Suppressor macrophage treated with lipopolysaccharide for 4 hours (primary cell): ENCODE data around the gene KRTAP10-12.
"Not testable (repeated sequence)": the region's sequence is repeated elsewhere in the genome, so short reads cannot be mapped to it uniquely, and the experiment has no call there.

Source experiments
- DNase-seq: peaks from one replicate; pipeline ENCODE4 v3.0.0-alpha.2; 2020

The KRTAP10-12 gene

DNA sequence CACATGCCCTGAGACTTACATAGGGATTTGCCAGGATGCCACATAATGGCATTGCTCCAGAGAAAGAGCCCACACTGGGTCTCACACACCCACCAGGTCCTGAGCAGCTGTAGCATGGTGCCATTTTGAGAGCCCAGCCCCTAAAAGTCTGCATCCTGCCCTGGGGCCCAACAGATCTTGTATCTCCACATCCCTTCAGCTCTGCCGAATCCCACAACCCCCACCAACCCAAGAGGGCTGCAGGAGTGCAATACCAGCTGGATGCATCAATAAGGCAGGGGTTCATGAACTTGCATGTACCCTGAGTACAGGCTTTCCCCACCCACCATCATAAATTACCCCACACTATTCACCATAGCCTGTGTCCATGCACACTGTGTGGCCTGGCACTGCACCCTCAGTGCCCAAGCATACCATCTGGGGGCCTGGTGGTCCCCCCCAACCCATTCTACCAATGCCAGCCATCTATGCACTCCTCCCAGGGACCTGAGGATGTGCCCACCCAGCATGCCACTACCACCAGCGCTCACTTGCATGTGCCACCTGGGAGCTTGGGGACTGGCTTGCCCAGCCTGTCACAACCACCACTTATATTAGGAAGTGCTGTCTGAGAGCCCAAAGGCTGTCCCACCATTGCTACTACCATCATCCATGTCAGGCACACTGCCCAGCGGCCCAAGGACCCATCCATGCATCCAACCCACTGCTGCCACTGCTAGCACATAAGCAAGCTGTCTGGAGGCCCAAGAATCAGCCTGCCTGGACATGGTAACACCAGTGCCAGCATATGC lies 26.1 kb upstream of the KRTAP10-12 start:
- DNase-seq = no peak

DNA sequence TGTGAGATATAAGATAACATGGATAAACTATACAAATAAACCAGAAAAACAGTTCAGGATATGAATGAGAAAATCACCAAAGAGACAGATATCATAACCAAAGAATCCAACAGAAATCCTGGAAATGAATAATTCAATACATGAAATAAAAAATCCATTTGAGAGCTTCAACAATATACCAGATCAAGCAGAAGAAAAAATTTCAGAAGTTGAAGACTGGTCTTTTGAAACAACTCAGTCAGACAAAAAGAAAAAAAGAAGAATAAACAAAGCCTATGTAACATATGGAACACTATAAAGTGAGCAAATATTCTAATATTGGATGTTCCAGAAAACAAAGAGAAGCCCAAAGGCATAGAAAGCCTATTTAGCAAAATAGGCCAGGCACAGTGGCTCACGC lies 25.1 kb upstream of the KRTAP10-12 start:
- no peak for DNase-seq

DNA sequence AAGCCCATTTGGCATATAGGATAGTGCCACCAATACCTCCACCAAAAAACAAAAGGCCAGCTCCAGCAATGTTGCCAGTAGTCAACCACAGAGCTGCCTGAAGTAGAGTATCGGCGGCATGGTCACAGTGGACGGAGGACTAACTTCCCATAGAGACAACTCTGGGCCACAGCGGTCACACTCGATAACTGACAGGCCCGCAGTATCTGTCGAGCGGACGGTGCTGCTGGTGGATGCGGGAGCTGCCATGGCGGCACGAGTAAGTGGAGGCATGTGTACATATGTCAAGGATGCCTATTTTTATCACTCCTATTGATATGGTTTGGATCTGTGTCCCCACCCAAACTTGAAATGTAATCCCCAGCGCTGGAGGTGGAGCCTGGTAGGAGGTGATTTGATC lies 19.1 kb upstream of the KRTAP10-12 start:
- no peak for DNase-seq

DNA sequence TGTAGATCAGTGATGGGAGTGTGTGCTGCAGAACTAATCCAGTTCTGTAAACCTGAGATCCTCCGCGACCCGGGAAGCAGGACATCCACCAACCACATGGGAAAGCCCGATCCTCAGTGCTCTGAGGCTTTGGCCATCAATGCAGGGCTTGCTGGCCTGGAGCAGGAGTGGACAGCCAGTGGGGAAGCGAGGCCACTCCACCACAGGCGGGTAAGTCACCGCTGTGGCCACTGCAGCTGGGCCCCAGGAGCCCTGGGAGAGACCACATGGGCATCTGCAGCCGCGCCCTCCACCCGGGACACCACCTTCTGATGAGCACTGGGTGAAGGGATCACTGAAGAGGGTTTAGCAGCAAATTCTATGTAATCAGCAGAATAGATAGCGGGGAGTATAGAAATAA lies 15.8 kb upstream of the KRTAP10-12 start:
- DNase-seq = no peak

DNA sequence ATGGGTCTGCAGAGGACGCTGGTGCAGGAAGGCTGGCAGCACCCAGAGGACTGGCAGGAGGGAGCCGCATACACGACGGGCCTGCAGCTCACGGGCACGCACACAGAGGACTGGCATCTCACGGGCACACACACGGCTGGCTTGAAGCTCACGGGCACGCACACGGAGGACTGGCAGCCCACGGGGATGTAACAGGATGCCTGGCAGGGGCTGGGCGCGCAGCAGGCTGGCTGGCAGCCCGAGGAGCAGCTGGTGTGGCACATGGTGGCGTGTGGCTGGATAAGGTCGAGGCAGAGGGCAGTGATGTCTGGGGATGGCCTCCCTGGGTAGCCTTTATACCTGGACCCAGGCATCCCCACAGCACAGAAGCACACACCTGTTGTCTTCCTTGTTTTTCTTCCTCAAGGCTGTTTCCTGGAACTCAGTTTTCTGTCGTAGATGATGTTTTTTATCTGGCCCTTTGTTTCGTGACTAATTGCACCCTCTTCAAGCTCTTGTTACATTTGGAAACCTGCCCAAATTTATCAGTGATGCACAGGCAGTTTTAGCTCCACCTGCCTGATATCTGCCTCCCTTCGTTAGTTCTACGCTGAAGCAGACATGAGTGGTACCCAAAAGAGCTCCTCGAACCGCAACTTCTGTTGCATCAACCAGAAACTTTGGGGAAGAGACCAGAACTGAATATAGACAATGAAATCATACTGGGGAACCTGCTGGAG lies 15.0 kb upstream of the KRTAP10-12 start, which contains the start of gene KRTAP12-1:
TSS of gene KRTAP12-1 (minus strand) at position 303 of the 719 bp plus-strand sequence. CDS start at position 263, 40 bp downstream.
- DNase-seq = no peak

DNA sequence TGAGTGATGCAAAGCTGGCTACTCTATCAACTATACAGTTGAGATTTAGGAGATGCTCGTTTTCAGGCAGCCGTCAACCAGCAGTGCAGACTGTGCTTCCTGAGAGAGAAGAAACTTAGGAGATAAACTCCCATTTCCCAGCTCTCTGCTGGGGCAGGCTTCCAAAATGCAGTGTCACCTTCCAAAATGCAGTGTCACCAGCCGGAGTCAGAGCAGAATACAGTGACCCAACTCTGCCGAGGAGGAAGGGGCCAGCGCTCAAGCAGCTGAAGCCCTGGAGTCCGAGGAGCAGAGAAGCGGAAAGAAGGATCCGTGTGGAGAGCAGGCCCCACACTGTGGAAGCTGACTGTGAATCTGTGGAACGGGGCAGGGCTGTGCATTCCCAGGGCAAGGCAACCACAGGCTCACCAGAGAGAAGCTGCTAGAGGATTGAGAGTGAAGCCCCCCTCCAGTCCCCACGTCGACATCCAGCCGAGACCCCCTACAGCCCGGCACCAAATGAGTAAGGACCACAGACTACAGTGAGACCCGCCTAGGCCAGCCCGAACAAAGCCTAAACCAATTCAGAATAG lies 14.3 kb upstream of the KRTAP10-12 start:
- no peak for DNase-seq

DNA sequence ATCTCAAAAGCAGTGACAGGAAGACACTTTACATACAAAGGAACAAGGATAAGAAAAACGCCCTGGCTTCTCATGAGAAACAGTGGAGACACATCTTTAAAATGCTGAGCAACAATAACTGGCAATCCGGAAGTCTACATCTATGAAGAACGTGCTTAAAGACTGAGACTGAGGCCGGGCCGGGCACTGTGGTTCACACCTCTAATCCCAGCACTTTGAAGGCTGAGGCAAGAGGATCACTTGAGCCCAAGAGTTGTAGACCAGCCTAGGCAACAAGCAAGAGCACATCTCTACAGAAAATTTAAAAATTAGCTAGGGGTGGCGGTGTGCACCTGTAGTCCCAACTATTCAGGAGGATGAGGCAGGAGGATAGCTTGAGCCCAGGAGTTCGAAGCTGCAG lies 12.9 kb upstream of the KRTAP10-12 start:
- no peak for DNase-seq

DNA sequence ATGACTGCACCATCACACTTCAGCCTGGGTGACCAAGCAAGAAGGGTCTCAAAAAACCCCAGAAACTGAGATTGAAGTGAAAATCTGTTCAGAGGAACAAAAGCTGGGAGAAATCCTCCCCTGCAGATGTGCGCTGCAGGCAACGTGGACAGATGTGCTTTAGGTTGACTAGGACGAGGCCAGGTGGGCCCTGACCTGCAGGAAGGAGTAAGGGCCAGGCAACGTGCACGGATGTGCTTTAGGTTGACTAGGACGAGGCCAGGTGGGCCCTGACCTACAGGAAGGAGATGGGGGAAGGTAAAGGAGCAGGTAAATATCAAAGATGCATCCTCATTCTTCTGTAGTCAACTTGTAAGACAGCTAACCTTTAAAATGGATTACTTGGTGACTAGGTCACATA lies 12.5 kb upstream of the KRTAP10-12 start:
- DNase-seq = no peak

DNA sequence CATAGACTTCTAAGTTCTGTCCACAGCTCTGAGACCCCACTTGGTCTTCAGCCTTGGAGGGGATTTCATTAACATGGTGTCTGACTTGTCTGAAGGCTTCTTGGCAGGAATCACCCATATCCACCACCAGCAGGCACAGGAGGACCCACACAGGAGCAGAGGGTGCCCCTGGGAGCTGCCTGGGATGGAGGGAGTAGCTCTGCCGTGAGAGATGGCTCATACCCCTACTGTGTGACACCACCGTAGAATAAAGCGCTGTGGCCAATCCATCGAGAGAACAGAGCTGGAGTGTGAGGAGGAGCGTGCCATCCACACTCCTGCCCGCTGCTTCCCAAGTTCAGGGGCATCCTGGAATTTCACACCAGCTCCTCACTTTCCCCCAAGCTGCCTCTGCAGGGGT lies 11.9 kb upstream of the KRTAP10-12 start:
- not testable (repeated sequence) for DNase-seq

DNA sequence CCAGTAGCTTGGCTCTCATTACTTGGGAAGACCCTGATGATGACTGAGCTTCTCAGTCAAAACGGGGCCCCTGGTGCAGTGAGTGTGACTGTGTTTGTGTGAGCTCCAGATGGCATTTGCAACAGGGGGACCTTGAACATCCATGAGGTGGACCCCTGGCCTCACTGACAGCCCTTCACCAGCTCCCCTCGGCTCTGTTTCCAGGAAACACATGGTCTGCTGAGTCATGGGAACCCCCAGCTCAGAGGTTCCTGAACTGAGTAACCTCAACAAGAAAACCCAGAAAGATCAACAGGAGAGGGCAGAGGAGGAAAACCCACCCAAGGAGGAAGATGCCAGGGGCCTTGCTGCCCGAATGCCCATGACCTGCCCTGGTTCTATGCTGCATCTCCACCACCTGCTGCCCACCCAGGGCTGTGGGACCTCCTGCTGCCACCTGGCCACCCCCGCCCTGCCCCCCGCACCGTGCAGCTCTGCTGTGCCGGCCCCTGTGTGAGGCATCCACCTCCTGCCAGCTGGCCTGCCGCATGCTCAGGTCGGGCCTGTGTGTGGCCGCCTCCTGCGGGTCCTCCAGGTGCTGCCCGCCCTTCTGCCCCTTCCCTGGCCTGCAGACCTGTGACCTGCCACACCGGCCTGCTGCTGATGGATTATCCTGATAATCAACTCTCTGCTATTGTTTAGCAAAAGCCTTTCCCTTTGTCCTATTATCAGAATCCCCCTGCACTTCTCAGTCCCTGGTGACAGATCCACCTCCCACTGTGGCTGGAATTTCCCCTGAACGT lies 10.8 kb upstream of the KRTAP10-12 start:
- DNase-seq = no peak

DNA sequence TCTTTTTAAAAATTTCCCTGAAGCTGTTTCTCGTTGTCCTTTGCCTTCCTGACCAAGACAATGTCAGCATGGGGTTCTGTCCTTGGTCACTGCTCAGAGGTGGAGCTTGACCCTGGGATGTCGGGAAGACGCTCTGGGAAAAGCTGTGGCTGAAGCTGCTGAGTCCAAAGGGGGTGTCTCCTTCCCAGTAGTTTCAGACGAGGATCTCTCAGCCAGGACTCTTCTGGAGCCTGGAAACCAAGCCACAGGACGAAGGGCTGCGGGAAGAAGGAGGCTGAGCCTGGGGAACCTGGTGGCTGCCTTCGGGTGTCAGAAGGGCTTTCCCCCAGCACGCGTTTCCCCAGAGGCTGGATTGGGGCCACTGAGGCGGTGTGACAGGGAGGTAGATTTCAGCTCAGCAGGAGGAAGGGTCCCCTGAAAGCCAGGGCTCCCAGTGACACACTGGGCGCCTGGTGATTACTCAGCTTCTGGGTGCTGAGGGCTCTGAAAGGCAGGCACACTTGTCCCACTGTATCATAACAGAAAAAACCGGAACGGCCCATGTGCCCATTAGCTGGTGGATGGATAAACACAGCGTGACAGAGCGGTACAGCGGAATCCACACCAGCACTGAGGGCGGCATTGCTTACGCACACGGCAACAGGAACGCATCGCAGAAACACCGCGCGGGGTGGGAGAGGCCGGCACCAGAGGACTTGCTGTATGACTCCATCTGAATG lies 10.0 kb upstream of the KRTAP10-12 start:
- DNase-seq = no peak

DNA sequence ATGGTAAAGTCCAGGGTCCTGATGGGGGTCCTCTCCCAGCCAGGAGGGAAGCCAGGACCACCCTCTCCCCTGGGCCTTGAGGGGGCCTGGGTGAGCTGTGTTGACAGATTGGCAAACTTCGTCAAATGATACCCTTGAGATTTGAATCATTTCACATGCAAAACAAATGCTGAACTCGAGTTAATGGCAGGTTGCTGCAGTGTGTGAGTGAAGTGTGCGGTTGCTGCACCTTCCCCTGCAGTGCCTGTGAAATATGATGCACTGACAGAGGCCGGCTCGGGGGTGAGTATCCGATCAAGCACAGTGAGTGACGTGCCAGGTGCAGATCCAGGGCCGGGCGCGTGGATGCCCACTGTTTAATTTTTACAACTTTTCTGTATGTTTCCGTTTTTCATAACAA lies 9.3 kb upstream of the KRTAP10-12 start:
- no peak for DNase-seq

DNA sequence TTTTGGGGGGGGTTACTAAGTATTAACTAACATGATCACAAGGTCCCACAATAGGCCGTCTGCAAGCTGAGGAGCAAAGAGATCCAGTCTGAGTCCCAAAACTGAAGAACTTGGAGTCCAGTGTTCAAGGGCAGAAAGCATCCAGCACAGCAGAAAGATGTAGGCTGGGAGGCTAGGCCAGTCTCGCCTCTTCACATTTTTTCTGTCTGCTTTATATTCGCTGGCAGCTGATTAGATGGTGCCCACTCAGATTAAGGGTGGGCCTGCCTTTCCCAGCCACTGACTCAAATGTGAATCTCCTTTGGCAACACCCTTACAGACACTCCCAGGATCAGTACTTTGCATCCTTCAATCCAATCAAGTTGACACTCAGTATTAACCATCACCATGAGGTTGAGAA lies 7.2 kb upstream of the KRTAP10-12 start:
- not testable (repeated sequence) for DNase-seq

DNA sequence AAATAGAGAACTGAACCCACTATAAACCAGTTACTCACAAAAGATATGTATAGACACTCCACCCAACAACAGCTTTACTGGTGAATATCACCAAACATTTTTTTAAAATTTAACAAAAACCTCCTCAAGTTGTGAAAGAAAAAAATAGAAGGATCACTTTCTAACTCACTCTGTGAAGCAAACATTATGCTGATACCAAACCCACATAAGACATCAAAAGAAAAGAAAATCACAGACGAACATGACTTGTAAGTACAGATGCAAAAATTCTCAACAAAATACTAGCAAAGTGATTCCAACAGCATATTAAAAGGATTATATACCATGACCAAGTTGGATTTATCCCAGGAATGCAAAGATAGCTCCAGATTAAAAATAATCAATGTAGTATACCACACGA lies 5.3 kb upstream of the KRTAP10-12 start:
- no peak for DNase-seq

DNA sequence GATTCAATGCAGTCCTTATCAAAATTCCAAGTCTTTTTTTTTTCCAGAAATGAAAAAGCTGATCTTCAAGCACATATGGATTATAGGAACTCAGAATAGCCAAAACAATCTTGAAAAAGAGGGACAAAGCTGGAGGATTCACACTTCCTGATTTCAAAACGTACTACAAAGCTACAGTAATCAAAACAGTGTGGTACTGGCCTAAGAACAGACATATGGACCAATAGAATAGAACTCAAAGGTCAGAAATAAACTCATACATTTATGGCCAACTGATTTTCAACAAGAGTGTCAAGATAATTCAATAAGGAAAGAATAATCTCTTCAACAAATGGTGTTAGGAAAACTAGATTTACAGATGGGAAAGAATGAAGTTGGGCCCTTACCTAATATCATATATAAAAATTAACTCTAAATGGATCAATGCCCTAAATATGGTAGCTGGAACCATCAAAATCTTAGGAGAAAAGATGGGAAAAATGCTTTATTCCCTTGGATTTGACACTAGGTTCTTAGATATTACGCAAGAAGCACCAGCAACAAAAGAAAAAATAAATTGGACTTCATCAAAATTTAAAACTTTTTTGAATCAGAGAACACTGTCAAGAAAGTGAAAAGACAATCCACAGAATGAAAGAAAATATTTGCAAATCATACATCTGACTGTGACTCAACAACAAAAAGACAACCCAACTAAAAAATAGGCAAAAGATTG lies 4.0 kb upstream of the KRTAP10-12 start:
- no peak for DNase-seq

DNA sequence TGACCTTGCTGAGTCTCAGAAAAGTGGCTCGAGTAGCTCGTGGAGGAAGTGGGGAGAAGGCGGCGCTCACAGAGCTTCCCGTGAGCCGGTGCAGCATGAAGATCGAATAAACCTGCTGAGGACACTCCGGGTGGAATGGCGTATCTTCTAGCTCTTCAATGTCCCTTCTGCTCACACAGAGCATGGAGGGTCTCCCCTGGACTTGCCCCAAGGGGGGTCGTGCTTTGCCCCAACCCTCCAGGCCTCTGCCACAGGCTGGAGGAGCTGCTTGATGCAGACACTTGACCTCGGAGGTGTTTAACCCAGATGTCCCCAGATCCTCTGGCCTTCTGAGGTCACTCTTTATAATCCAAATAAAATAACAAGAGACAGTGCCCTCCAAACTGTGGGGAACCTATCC lies 2.2 kb upstream of the KRTAP10-12 start:
- DNase-seq = no peak

DNA sequence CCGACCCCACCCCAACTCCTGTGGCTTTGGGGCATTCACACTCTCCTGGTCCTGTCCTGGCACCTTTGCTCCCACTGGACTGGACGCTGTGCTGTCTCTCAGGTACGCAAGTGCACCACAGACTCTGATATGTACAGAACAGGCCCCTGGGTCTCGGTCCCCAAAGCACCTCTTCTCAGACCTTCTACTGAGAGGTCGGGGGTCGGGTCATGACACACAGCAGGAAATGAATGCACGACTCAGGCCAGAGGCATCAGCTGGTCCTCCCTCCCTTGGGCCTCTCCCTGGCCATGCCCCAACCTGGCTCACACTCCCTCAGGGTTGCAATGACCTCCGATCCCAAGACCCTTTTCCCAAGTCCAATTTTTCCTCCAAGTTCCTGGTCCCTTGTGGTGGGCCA lies 1.8 kb upstream of the KRTAP10-12 start:
- DNase-seq = no peak

DNA sequence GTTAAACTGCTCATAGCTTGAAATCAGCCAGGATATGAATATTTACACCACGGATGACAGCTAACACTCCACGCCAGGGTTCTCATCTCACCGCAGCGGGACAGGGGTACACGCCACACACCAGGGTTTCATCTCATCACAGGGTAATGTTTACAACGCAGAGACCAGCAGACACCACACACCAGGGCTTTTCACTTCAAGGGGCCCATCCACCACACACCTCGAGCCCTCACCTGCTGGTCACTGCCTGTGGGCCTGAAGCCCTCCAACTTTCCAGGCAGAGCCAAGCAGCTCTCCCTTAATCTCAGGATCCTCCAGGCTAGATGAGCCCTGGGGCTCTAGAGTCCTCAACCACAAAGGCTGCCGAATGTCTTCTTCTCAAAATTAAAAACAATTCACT lies 1.3 kb upstream of the KRTAP10-12 start:
- DNase-seq = no peak

DNA sequence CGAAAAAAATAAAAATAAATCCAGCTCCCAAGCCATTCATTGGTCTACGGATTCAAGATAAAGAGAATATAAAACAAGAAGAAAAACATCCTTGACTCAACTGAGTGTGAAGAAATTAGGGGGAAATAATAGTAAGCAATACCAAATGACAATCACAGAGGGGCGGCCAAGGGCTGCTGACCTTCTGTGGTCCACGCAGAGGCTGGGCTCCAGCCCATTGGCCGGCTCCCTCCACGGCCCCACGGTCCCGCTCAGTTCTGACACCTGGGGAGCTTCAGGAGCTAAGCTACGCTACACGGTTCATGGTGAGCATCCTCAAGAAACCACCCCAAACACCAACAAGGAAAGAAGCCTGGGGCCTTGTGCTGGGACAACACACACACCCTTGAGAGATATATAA lies 400 bp upstream of the KRTAP10-12 start:
- no peak for DNase-seq

DNA sequence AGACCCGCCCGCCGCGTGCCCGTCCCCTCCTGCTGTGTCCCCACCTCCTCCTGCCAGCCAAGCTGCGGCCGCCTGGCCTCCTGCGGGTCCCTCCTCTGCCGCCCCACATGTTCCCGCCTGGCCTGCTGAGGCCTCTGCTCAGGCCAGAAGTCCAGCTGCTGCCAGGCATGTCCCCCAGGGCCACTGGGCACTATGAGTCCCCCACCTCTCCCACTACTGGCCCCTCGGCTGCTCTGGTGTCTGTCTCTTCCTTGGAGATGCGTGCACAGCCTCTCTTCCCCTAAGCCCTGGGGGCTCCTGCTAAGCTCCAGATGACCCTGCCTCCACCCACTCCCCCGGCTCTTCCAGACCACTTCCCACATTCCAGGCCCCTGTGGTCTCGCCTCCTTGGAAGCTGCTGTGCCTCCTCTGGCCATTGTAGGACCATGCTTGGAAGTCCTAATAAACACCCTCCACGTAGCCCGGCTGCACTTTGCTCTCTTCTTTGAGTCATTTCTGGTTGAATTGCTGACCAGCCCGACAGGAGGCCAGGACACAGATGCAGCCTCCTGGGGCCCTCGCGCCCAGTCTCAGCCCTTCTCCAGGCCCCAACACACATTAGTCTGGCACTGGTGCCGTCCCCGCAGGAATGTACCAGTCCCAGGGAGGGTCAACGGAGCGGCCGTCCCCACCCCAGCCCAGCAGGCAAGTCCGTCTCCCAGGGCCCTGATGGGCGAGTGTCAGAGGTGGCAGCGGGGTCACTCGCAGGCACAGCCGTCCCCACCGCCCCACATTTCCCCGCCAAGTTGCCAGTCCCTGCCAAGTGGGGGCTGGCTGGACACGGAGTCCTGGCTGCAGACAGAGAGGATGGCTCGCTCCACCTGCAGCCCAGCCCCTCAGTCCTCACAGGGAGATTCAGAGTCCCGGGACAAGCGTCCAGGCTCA lies 1.1 kb downstream of the KRTAP10-12 start:
- DNase-seq = no peak

DNA sequence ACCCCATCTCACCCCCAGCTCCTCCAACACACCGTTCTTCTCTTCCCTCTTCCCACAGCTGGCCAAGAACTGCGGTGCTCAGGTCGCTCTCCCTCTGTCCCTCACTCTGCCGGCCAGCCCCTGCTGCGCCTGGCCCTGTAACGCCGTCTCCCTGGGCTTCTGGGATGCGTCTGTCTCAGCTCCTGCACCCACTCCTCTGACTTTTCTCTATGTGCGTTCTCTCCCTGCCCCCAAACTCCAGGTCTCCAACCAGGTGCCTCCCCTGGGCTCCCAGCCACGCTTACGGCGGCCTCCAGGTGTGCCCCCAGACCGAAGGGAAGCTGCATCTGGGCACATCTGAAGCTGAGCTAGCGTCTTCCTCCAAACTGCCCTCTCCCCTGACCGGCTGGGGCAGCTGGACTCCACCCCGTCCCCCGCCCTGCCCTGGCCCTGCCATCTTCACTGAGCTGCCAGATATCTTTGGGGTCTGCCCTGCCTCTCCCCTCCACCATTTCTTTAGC lies 2.6 kb downstream of the KRTAP10-12 start:
- DNase-seq = no peak
